Right hindlimb (tissue), 1 donor: ENCODE results near the gene GOLGA1.
A peak's percentile ranks its signal among the peaks of the same experiment; 100 is the strongest.
"Not testable (repeated sequence)": the region's sequence is repeated elsewhere in the genome, so short reads cannot be mapped to it uniquely, and the experiment has no call there.

ENCODE experiments used
- DNase-seq: peaks from one replicate; pipeline ENCODE4 v3.0.0-alpha.2; 2018

The GOLGA1 gene, protein sequence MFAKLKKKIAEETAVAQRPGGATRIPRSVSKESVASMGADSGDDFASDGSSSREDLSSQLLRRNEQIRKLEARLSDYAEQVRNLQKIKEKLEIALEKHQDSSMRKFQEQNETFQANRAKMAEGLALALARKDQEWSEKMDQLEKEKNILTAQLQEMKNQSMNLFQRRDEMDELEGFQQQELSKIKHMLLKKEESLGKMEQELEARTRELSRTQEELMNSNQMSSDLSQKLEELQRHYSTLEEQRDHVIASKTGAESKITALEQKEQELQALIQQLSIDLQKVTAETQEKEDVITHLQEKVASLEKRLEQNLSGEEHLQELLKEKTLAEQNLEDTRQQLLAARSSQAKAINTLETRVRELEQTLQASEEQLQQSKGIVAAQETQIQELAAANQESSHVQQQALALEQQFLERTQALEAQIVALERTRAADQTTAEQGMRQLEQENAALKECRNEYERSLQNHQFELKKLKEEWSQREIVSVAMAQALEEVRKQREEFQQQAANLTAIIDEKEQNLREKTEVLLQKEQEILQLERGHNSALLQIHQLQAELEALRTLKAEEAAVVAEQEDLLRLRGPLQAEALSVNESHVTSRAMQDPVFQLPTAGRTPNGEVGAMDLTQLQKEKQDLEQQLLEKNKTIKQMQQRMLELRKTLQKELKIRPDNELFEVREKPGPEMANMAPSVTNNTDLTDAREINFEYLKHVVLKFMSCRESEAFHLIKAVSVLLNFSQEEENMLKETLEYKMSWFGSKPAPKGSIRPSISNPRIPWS

GRCh38 chr9:124940894-124941678, at the start of gene GOLGA1:
GOLGA1 (minus strand) TSS chr9:124941083; CDS start chr9:124938711, 2,372 bp downstream.
- peak; percentile 97 for DNase-seq

- no peak for DNase-seq
Measured at GRCh38 chr9:124983698-124984097, 42.8 kb upstream of the GOLGA1 start.

- DNase-seq: no peak
Measured at GRCh38 chr9:124980431-124980830, 39.5 kb upstream of the GOLGA1 start.

- DNase-seq: no peak
Measured at GRCh38 chr9:124975131-124975530, 34.2 kb upstream of the GOLGA1 start.

GRCh38 chr9:124973807-124974206, 32.9 kb upstream of the GOLGA1 start:
- DNase-seq: no peak

DNA sequence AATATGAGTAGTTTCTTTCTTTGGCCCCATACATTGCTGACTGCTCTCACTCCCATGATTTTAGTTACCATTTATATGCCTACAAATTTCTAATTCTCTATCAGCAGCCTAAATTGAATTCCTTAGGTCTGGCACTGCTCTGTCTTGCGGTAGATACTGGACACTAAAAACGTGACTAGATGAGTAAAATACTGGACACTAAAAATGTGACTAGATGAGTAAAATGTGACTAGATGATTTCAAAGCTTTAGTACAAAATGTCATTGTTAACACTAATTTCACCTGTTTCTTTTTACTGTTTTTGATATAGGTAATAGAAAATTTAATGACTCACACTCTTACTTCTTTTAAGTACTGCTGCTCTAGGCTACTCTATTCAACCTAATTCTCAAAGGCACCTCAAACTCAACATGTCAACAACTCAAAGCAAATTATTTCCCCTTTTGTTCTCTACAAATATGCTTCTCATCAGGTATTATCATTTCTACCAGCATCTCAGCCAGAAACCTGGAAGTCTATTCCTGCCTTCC, 31.4 kb upstream of the GOLGA1 start:
- DNase-seq: no peak

DNA sequence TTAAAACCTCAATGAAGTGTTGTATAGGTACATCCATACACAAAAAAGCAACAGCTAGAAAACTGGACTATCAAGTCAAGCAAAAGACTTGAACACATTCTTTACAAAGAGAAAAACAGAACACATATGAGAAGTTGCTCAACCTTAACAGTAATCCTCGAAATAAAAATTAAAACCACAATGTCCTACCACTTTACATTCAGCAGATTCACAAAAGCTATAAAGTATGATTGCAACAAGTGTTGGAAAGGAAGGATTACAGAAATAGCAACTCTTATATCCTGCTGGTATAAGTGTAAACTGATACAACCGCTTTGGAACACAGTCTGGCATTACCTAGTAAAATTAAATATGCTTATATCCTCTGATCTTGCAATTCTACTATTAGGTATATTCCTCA, 28.5 kb upstream of the GOLGA1 start:
- DNase-seq: no peak

- DNase-seq: no peak
Measured at GRCh38 chr9:124968238-124968637, 27.4 kb upstream of the GOLGA1 start.

DNA sequence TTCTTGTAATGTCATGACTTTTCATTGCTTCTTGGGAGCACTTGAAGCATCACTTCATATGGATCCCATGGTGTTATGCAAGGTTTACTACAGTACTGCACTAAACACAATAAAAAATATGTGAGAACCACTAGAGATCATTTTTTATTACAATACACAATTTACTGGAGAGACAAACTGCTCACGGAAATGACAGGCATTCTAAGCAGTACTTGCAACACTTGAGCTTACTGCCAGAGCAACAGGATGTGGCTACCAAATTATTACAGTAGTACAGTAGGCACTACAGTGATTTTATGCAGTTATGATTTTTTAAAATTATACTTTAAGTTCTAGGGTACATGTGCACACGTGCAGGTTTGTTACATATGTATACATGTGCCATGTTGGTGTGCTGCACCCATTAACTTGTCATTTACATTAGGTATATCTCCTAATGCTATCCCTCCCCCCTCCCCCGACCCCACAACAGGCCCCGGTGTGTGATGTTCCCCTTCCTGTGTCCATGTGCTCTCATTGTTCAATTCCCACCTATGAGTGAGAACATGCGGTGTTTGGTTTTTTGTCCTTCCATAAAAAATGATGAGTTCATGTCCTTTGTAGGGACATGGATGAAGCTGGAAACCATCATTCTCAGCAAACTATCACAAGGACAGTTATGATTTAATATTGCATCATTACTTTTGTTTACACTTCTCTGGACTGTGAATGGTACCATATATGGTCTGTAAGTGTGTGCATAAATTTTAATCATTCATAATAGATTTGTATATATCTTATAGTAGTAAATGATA, 25.1 kb upstream of the GOLGA1 start:
- DNase-seq: not testable (repeated sequence)

DNA sequence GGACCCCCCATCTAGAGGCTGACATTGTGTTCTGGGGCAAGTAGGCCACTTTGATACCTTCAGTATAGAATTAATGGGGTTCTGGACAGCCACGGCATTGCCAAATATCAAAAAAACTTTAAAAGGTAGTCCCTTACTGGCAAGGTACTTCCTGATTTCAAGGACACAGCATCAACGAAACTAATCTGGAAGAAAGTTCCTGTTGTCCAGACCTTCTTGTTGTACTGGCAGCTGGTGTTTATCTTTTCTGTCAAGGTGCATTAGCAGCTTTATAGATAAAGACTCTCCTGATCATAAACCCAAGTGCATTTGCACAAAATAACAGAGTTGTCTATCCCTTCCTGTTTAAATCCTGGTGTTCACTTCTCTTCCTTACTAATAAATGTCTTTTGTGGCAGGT, 23.7 kb upstream of the GOLGA1 start:
- no peak for DNase-seq

GRCh38 chr9:124964056-124964455, 23.2 kb upstream of the GOLGA1 start:
- DNase-seq: no peak

DNA sequence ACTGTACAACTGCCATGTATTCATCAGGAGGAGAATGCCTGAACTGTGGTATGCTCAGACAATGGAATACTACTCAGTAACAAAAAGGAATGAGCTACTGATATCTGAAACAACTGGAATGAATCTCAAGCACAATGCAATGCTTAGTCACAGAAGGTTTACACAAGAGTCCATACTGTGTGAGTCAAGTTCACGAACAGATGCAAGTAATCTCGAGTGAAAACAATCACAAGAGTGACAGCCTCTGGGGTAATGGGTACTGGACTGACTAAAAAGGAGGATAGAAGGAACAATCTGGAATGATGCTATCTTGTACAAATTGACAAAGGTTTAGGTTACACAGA, 19.5 kb upstream of the GOLGA1 start:
- no peak for DNase-seq

GRCh38 chr9:124959671-124960408, 19.0 kb upstream of the GOLGA1 start:
- not testable (repeated sequence) for DNase-seq

DNA sequence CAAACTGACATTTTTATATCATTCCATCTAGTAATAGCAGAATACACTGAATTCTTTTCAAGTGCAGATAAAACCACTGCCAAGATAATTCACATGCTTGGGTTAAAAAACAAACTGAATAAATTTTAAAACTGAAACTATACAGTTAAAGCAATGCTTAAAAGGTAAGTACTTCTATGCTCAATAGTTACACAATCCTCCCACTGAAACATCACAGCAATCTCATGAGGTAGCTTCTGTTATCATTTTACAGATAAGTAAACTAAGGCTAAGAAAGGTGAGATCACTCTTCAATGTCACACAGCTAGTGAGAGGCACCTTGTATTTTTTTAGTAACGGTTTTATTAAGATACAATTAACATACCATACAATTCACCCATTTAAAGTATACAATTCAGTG, 13.4 kb upstream of the GOLGA1 start:
- DNase-seq: no peak

DNA sequence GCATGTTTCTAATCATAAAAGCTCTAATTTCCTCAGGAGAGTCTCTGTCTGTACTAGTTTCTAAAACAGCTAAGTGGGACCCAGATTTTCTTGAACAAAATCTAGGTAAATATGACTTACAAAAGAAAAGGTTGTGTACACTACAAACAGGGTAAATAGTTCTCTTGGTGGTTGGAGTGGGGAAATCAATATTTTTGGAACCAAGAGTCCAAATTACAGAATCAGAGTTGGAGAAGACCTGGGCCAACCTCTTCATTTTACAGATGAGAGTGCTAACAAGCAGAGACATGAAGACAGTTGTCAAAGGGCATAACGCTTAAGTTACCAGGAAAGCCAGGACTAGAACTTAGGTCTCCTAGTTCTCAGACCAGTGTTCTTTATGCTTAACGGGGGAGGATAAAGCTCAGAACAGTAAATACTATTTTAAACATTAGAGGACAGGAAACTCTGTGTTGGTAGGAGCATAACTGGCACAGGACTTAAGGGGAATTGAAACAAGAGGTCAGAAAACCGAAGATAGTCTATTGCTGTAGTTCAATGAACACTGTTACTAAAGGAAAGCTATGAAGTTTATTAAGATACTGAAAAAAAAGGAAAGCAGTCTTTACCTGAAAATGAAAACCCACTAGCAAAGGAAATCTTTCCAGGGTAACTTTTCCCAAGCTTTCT, 9.3 kb upstream of the GOLGA1 start:
- no peak for DNase-seq

DNA sequence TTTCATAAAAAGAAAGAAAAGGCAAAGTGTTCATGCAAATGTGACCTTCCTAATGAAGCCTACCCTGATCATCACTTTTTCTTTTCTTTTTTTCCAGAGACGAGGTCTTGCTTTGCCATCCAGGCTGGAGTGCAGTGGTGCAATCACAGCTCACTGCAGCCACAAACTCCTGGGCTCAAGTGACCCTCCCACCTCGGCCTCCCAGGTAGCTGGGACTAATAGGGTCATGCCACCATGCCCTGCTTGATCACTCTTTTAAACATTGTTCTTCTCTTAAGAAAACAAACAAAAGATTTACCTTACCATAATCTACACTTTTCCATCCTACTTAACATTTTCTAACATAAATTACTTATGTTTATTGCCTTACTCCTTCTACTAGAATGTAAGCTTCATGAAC, 8.5 kb upstream of the GOLGA1 start:
- no peak for DNase-seq

GRCh38 chr9:124947727-124948391, 7.0 kb upstream of the GOLGA1 start:
- no peak for DNase-seq

DNA sequence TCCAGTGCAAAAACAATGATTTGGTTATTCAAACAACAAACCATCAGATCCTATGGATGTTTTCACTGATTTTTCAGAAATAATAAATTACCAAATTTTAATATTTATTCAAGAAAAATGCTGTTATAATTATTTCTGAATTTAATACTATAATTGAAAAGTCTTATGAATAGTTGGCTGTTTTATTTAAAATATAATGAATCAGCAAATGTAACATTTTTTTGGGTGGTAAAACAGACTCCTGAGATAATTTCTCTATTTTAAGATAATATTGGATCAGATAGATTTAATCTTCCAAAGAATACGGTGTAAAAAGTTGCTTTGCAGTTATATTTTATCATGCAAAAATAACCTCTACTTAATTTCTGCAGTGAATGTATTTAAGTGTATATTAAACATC, 5.3 kb upstream of the GOLGA1 start:
- DNase-seq: no peak

GRCh38 chr9:124941679-124942561, 1.0 kb upstream of the GOLGA1 start:
- DNase-seq: peak; percentile 70
